Neural cell (in vitro differentiated cells): ENCODE measurements around the gene FRG2. TPM values are rescaled to one million over a fixed set of nuclear protein-coding genes. Genes with fewer than 3 reads are reported as not detected.
"Not testable (repeated sequence)": the region's sequence is repeated elsewhere in the genome, so short reads cannot be mapped to it uniquely, and the experiment has no call there.

ENCODE experiments used
- H2AFZ ChIP-seq: fragments of 200-600, 300-800 bp; sonication (generic), shearing (Covaris generic); 2 replicates; pipeline ENCODE4 v1.6.0; 2014; ENCODE audit warnings: low read depth, mild to moderate bottlenecking, antibody characterized with exemption, low read length, moderate library complexity
- H3F3A ChIP-seq: fragments of 200-600 bp; shearing (Covaris generic); 2 replicates; pipeline ENCODE4 v1.6.1; 2016; ENCODE audit warnings: mild to moderate bottlenecking, moderate library complexity, mixed read lengths, antibody characterized with exemption, low read length; ENCODE audit not compliant: insufficient read depth, poor library complexity, severe bottlenecking
- H3K27ac ChIP-seq: fragments of 200-600, 300-800 bp; sonication (generic), shearing (Covaris generic); 2 replicates; pipeline ENCODE4 v1.5.1; 2014; ENCODE audit warnings: mild to moderate bottlenecking, low read length, moderate library complexity
- H3K27me3 ChIP-seq: fragments of 300-800, 200-600 bp; sonication (generic), shearing (Covaris generic); 2 replicates; pipeline ENCODE4 v1.6.0; 2014; ENCODE audit warnings: mild to moderate bottlenecking, low read depth, low read length, moderate library complexity; ENCODE audit not compliant: insufficient read depth
- H3K36me3 ChIP-seq: fragments of 300-800, 200-600 bp; sonication (generic), shearing (Covaris generic); 2 replicates; pipeline ENCODE4 v1.5.1; 2014; ENCODE audit warnings: mild to moderate bottlenecking, antibody characterized with exemption, low read length, moderate library complexity; ENCODE audit not compliant: insufficient read depth
- H3K4me2 ChIP-seq: fragments of 300-800, 200-600 bp; sonication (generic), shearing (Covaris generic); 2 replicates; pipeline ENCODE4 v1.6.0; 2014; ENCODE audit warnings: mild to moderate bottlenecking, low read length
- H3K4me3 ChIP-seq: fragments of 300-800, 200-600 bp; sonication (generic), shearing (Covaris generic); 2 replicates; pipeline ENCODE4 v1.5.1; 2014; ENCODE audit warnings: mild to moderate bottlenecking, low read length, moderate library complexity
- H3K79me2 ChIP-seq: fragments of 200-600 bp; shearing (Covaris generic); replicated peaks from 2 replicates; pipeline ENCODE4 v1.6.0; 2014; ENCODE audit warnings: mild to moderate bottlenecking, low read length, moderate library complexity; ENCODE audit not compliant: insufficient read depth
- H3K9ac ChIP-seq: fragments of 300-800, 200-600 bp; sonication (generic), shearing (Covaris generic); 2 replicates; pipeline ENCODE4 v1.6.1; 2016; ENCODE audit warnings: mild to moderate bottlenecking, low read length, mixed read lengths
- H3K9me2 ChIP-seq: fragments of 200-600 bp; shearing (Covaris generic); 2 replicates; pipeline ENCODE4 v1.6.1; 2016; ENCODE audit warnings: mild to moderate bottlenecking, low read length, mixed read lengths; ENCODE audit not compliant: insufficient read depth
- H3K9me3 ChIP-seq: fragments of 200-600, 300-800 bp; sonication (generic), shearing (Covaris generic); 2 replicates; pipeline ENCODE4 v1.6.1; 2016; ENCODE audit warnings: mild to moderate bottlenecking, mixed run types, low read length, moderate library complexity, mixed read lengths
- H4K20me1 ChIP-seq: fragments of 200-600 bp; shearing (Covaris generic); 2 replicates; pipeline ENCODE4 v1.6.1; 2016; ENCODE audit warnings: mild to moderate bottlenecking, mixed run types; ENCODE audit not compliant: insufficient read depth
- MXI1 ChIP-seq: fragments of 450-650 bp; conservative IDR thresholded peaks from 2 replicates; pipeline ENCODE4 v1.6.1; 2014; ENCODE audit warnings: antibody characterized with exemption, mild to moderate bottlenecking; ENCODE audit not compliant: poor library complexity, severe bottlenecking
- RAD21 ChIP-seq: fragments of 450-650 bp; conservative IDR thresholded peaks from 2 replicates; pipeline ENCODE4 v1.6.1; 2014; ENCODE audit warnings: antibody characterized with exemption, mild to moderate bottlenecking, moderate library complexity
- SMC3 ChIP-seq: fragments of 450-650 bp; conservative IDR thresholded peaks from 2 replicates; pipeline ENCODE4 v1.6.1; 2014; ENCODE audit warnings: antibody characterized with exemption, mild to moderate bottlenecking, moderate library complexity; ENCODE audit not compliant: poor library complexity
- polyA plus RNA-seq: library from polyadenylated mRNA; depleted of rRNA; stranded (reverse); fragments of >200 nt; gene quantifications from 2 replicates; pipeline ENCODE4 v1.2.3, GENCODE V29; 2014
- small RNA-seq, 3 experiments: library from RNA; depleted of rRNA; stranded (forward); fragments of <200 nt; gene quantifications; one replicate each; pipeline ENCODE3, GENCODE V24; 2012

The FRG2 gene
- polyA plus RNA-seq, 1 donor from 2014 or later = not detected

DNA sequence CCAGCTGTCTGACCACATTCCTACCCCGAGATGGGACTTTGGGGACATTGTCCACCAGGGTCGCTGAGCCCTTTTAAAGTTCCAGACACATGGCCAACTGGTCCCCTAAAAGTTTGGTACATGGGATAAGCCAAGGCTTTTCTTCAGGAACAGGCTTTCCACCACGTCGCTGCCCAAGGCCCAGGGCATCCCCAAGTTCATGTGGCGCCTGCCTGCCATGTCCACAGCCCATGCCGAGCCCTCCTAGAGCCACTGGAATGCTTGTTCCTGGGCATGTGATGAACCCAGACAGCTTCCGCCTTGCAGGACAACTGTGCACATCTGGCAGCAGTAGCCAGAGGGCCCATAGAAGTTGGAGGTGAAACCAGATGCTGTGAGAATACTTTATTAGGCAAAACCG, 45.1 kb downstream of the FRG2 start:
- no peak overlapping the region for H3K4me3 ChIP-seq
- no peaks in the 10 kb centered on the region for H3K36me3 ChIP-seq
- H2AFZ ChIP-seq = no peak overlapping the region
- H3K27me3 ChIP-seq = no peaks in the 10 kb centered on the region
- no peak for TF ChIP-seq MXI1
- no peak overlapping the region for H3K9ac ChIP-seq
- H3K79me2 ChIP-seq = no peaks in the 10 kb centered on the region
- H3K4me2 ChIP-seq = no peak overlapping the region
- H3K27ac ChIP-seq = no peak overlapping the region
- no peaks in the 10 kb centered on the region for H3K9me2 ChIP-seq
- no peaks in the 10 kb centered on the region for H4K20me1 ChIP-seq
- no peaks in the 10 kb centered on the region for H3K9me3 ChIP-seq
- no peaks in the 10 kb centered on the region for H3F3A ChIP-seq

DNA sequence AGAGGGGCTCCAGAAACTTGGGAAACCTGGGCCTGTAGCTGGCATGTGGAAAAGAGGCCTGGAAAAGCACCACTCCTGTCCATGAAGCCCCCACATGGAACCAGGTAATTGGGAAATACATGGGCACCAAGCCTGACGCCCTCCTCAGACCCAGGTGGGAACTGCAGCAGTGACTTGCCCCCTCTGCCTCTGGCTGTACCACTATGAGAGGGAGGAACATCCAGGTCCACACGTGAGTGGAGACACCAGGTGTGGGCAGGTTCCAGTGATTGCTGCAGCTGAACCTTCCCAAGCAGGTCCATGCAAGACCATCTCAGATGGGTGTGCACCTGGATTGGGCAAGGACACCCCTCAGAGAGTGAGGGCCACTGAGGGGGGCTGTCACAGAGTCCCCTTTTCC, 46.8 kb downstream of the FRG2 start:
- H3K79me2 ChIP-seq, H3K4me2 ChIP-seq, H2AFZ ChIP-seq, H3K27ac ChIP-seq, H3K4me3 ChIP-seq, H3K9me3 ChIP-seq, H3K27me3 ChIP-seq, H4K20me1 ChIP-seq, H3K36me3 ChIP-seq, H3K9ac ChIP-seq, H3K9me2 ChIP-seq, H3F3A ChIP-seq: not testable (repeated sequence)

DNA sequence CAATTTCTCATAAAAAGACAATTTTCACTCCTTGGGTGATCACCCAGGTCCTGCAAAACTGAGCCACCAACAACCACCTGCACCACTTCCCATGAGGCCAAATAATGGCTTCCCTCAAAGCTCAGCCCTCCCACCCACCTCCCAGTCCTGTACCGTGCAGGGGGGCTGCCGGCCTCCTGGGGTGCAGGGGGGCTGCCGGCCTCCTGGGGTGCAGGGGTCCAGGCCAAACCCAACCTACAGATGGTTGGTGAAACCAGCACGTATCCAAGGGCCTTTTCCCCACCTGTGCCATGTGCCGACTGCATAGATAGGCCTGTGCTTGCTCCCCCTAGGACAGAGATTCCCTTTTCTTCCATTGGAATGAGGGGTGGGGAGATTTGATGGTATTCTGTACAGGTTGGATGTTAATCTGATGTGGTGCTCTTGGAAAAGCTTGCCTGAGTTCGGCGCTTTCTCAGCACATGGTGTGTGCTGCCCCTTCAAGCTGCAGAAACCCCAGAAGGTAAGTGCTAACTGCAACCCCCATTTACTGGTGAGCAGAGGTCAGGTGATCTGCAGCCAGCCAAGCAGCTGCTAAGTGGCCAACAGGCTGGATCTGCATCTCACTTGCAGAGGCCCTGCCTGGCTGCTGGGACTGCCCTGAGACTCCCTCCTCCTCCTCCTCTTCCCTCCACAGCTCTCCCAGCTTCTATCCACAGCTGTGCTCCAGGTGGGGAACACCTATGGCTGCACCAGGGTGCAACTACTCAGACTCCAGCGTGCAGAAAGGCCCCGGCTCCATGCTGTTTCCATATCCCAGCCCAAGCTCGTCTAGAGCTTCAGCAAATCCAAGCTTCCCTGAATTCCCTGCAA, 47.6 kb downstream of the FRG2 start:
- Histone ChIP-seq H2AFZ (no peak overlapping the region), H3K27ac (no peak overlapping the region), H3F3A (no peaks in the 10 kb centered on the region), H3K9me2 (no peaks in the 10 kb centered on the region), H3K4me3 (no peak overlapping the region), H3K27me3 (no peaks in the 10 kb centered on the region), H3K79me2 (no peaks in the 10 kb centered on the region), H3K9me3 (no peaks in the 10 kb centered on the region), H3K4me2 (no peak overlapping the region), H3K36me3 (no peaks in the 10 kb centered on the region), H3K9ac (no peak overlapping the region), H4K20me1 (no peaks in the 10 kb centered on the region)
- TF ChIP-seq SMC3 = no peak
- no peak for TF ChIP-seq RAD21

Small RNA genes lying within 50 kb of the gene (small RNA-seq; reads per million reads assigned to genes)
- gene RNA5SP174 (0.06 to 0.26 (median 0.16) reads per million in 3 experiments), gene RNA5SP175 (0.20 to 1.2 (median 0.23) reads per million in 3 experiments)

Other genes with a start within 250 kb of the FRG2 start
- 83.0 and 104 TPM in 2 replicates for gene FRG1, start 86.4 kb downstream of the FRG2 start, polyA plus RNA-seq
- not detected in 2 replicates for gene DBET, start 37.2 kb upstream of the FRG2 start, polyA plus RNA-seq
- not detected in 2 replicates for gene DUX4, start 146.5 kb upstream of the FRG2 start, polyA plus RNA-seq